Measurements from ENCODE around the gene PTGR1. TPM values are rescaled to one million over a fixed set of nuclear protein-coding genes. Genes with fewer than 3 reads are reported as not detected.

Gene PTGR1
- total RNA-seq, 4 donors from 2014 or later: 20.2 to 50.1 (median 40.4) TPM

DNA sequence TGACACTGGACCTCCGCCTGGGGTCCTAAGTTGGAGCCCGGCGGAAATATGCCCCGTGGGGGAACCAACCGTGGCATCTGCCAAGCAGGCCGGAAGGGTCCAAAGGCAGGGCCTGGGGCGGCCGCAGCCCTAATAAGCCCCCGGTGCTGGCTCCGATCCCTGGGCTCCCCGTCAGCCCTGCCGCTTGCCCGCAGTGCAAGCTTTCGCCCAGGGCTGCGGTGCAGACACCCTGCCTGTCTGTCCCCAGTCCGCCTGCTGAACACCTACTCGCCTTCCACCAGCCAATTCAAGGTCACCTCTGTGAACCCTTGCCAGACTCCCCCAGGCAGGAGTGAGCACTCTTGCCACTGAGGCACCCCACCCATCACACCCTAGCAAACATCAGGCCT is 502 bp upstream of the PTGR1 start:
- WGBS, 2 donors: 24 to 44% methylated on average over 12 to 14 of the region's 17 CpGs
- DNase-seq (ENCODE audit: low spot score in 2 of 2): no peak
- H3K4me3 ChIP-seq (ENCODE audit: low read depth, poor library complexity, severe bottlenecking): peak overlapping the region; percentile 57
- TF ChIP-seq POLR2A (IDR thresholded peaks at IDR 0.05): no peak
- TF ChIP-seq, protein P1, sequence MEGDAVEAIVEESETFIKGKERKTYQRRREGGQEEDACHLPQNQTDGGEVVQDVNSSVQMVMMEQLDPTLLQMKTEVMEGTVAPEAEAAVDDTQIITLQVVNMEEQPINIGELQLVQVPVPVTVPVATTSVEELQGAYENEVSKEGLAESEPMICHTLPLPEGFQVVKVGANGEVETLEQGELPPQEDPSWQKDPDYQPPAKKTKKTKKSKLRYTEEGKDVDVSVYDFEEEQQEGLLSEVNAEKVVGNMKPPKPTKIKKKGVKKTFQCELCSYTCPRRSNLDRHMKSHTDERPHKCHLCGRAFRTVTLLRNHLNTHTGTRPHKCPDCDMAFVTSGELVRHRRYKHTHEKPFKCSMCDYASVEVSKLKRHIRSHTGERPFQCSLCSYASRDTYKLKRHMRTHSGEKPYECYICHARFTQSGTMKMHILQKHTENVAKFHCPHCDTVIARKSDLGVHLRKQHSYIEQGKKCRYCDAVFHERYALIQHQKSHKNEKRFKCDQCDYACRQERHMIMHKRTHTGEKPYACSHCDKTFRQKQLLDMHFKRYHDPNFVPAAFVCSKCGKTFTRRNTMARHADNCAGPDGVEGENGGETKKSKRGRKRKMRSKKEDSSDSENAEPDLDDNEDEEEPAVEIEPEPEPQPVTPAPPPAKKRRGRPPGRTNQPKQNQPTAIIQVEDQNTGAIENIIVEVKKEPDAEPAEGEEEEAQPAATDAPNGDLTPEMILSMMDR (IDR thresholded peaks at IDR 0.05): no peak
- intact Hi-C loops (cut with DNase I; ENCODE audit: low total_unique reads): no loop called here

DNA sequence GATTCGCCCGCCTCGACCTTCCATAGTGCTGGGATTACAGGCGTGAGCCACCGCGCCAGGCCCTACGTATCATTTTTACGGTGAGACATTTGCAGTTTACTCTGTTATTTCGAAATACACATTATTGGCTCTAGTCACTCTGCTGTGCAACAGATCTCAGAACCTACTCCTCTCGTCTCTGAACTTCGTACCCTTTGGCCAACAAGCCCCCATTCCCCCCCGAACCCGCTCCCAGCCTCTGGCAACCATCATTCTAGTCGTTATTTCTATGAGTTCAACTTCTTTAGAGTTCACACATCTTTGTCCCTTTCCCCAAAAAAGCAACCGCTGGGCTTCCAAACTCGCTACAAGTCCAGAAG is 735 bp downstream of the PTGR1 start:
- intact Hi-C loops (cut with DNase I; ENCODE audit: low total_unique reads): no loop called here
- WGBS, 2 donors: 1 to 3% methylated on average over 16 of the region's 16 CpGs
- peak; percentile 23 to 91 for DNase-seq (ENCODE audit: low spot score in 2 of 2)
- TF ChIP-seq, protein P1 (IDR thresholded peaks at IDR 0.05): no peak
- no peak for TF ChIP-seq POLR2A (IDR thresholded peaks at IDR 0.05)
- peak overlapping the region; percentile 57 for H3K4me3 ChIP-seq (ENCODE audit: low read depth, poor library complexity, severe bottlenecking)

DNA sequence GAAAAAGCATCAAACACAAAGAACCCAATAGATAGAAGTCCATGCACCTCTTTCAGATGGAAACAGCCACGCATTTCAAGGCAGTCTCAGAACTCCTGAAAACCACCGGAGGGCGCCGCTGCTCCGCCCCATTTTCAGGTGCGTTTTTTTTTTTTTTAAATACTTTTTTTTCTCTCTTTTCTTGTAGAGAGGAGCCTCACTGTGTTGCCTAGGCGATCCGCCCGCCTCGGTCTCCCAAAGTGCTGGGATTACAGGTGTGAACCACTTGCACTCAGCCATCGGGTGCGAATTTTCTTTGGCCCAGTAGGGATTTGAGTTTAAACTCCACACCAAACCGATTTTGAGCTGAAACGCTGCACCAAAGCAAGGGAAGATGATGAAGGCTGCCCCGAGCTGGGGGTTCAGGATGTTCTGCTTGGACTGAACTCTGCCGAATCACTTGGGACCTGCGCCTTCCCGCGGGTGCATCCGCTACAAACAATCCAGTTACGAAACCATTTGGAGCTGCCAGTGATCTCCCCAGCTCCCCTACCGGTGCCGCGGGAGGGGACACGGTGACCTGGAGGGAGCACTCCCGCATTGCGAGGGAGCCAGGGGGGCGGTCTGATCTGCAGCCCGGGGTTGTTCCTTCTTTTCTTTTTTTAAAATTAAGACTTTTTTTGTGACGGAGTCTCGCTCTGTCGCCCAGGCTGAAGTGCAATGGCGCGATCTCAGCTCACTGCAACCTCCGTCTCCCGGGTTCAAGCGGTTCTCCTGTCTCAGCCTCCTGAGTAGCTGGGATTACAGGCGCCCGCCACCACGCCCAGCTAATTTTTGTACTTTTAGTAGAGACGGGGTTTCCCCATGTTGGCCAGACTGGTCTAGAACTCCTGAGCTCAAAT is 1.4 kb downstream of the PTGR1 start:
- intact Hi-C loops (cut with DNase I; ENCODE audit: low total_unique reads): no loop called here
- DNase-seq (ENCODE audit: low spot score in 2 of 2): peak; percentile 33 to 91
- TF ChIP-seq, protein P1 (IDR thresholded peaks at IDR 0.05): peak in 1 of 3 donors; percentile 31
- no peak for TF ChIP-seq POLR2A (IDR thresholded peaks at IDR 0.05)
- 1% methylated on average over 41 of the region's 41 CpGs for WGBS, 2 donors
- H3K4me3 ChIP-seq (ENCODE audit: low read depth, poor library complexity, severe bottlenecking): peak overlapping the region; percentile 57

DNA sequence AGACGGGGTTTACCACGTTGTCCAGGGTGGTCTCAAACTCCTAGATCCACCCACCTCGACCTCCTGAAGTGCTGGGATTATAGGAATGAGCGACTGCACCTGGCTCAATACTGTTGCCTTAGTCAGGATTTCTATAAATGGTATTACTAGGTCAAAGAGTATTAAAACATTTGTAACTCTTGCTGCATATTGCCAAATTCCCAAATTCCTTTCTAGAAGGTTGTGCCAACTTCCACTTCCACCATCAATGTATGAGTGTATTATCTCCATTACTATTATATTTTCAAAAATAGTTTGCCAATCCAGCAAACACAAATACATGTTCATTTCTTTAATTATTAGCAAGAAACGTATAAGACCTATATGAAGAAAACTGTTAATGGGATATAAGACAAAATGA is 10.6 kb downstream of the PTGR1 start:
- WGBS, 2 donors: 83 to 93% methylated on average over 5 of the region's 5 CpGs
- H3K4me3 ChIP-seq (ENCODE audit: low read depth, poor library complexity, severe bottlenecking): no peak overlapping the region
- no peak for TF ChIP-seq POLR2A (IDR thresholded peaks at IDR 0.05)
- intact Hi-C loops (cut with DNase I; ENCODE audit: low total_unique reads): no loop called here
- DNase-seq (ENCODE audit: low spot score in 2 of 2): no peak

DNA sequence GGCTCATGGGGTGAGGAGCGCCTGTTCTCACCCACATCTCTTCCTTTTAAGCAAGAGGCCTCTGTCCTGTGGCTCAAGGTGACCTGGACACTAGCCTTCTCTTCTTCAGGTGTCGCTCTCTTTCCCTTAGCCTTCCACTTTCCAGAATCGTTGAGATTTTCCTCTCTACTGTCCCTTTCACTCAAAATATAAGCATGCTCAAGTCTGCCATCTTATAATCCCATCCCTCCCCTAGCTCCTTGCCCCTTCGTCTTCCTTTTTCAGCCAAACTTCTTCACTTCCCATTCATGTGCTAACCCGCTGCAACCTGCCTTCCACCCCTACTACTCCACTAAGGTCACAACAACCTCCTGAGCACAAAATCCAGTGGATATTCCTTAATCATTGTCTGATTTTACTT is 13.1 kb downstream of the PTGR1 start:
- 92 to 95% methylated on average over 5 of the region's 5 CpGs for WGBS, 2 donors
- TF ChIP-seq, protein P1 (IDR thresholded peaks at IDR 0.05): no peak
- no peak for TF ChIP-seq POLR2A (IDR thresholded peaks at IDR 0.05)
- DNase-seq (ENCODE audit: low spot score in 2 of 2): peak in 1 of 2 donors; percentile 17
- intact Hi-C loops (cut with DNase I; ENCODE audit: low total_unique reads): no loop called here
- no peak overlapping the region for H3K4me3 ChIP-seq (ENCODE audit: low read depth, poor library complexity, severe bottlenecking)

DNA sequence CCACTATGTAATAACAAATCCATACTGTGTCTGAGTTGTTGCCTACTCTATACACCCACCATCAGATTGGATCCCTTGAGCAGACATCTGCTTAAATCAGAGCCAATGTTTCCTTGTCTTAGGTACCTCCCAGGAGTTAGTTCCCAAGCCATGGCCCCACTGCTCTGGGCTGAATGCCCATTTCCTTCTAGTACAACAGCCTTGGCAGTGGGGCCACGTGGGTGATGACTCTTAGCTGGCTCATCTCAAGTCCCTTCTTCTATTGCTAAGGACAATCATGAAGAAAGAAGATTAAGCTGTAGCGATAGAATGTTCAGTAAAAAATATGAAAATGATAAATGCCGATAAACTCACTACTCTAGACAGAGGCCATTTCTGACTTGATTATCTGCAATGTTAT is 16.6 kb downstream of the PTGR1 start:
- 76% methylated on average over 3 of the region's 3 CpGs for WGBS, 2 donors
- no peak for DNase-seq (ENCODE audit: low spot score in 2 of 2)
- H3K4me3 ChIP-seq (ENCODE audit: low read depth, poor library complexity, severe bottlenecking): no peak overlapping the region
- TF ChIP-seq POLR2A (IDR thresholded peaks at IDR 0.05): no peak
- TF ChIP-seq, protein P1 (IDR thresholded peaks at IDR 0.05): no peak
- intact Hi-C loops (cut with DNase I; ENCODE audit: low total_unique reads): no loop called here

Data from lower leg skin (tissue), 4 donors.